ENCODE data around the gene FAM236C.
"Not testable (repeated sequence)": the region's sequence is repeated elsewhere in the genome, so short reads cannot be mapped to it uniquely, and the experiment has no call there.

- TF ChIP-seq CTCF (IDR thresholded peaks at IDR 0.05); ZFX (IDR thresholded peaks at IDR 0.05; ENCODE audit: borderline replicate concordance): not testable (repeated sequence)
Measured at GRCh38 chrX:72882898-72883297, 29.5 kb upstream of the FAM236C start.

Measured in 22Rv1 (cell line).